ENCODE measurements around the gene PLEKHF1.
"Not testable (repeated sequence)": the region's sequence is repeated elsewhere in the genome, so short reads cannot be mapped to it uniquely, and the experiment has no call there.

The PLEKHF1 gene

GRCh38 chr19:29663861-29664752 lies 1.2 kb upstream of the PLEKHF1 start:
- in situ Hi-C loops (cut with HindIII; ENCODE audit: low sequenced_read_pairs), result no loop called here

GRCh38 chr19:29664753-29665214 lies 477 bp upstream of the PLEKHF1 start:
- in situ Hi-C loops (cut with HindIII; ENCODE audit: low sequenced_read_pairs), result no loop called here

GRCh38 chr19:29665826-29666577 lies 741 bp downstream of the PLEKHF1 start:
- in situ Hi-C loops (cut with HindIII; ENCODE audit: low sequenced_read_pairs), result no loop called here

- in situ Hi-C loops (cut with HindIII; ENCODE audit: low sequenced_read_pairs), result no loop called here
Measured at GRCh38 chr19:29666578-29667386, 1.5 kb downstream of the PLEKHF1 start.

GRCh38 chr19:29667387-29667783 lies 2.1 kb downstream of the PLEKHF1 start:
- in situ Hi-C loops (cut with HindIII; ENCODE audit: low sequenced_read_pairs), result no loop called here

- in situ Hi-C loops (cut with HindIII; ENCODE audit: low sequenced_read_pairs), result no loop called here
Measured at GRCh38 chr19:29667901-29668341, 2.7 kb downstream of the PLEKHF1 start.

GRCh38 chr19:29668746-29669609 lies 3.7 kb downstream of the PLEKHF1 start:
- in situ Hi-C loops (cut with HindIII; ENCODE audit: low sequenced_read_pairs), result no loop called here

GRCh38 chr19:29670255-29670654 lies 5.0 kb downstream of the PLEKHF1 start:
- in situ Hi-C loops (cut with HindIII; ENCODE audit: low sequenced_read_pairs), result no loop called here

GRCh38 chr19:29671026-29671392 lies 5.7 kb downstream of the PLEKHF1 start:
- in situ Hi-C loops (cut with HindIII; ENCODE audit: low sequenced_read_pairs), result not testable (repeated sequence)

GRCh38 chr19:29671393-29672160 lies 6.3 kb downstream of the PLEKHF1 start:
- in situ Hi-C loops (cut with HindIII; ENCODE audit: low sequenced_read_pairs), result no loop called here

GRCh38 chr19:29672319-29672932 lies 7.2 kb downstream of the PLEKHF1 start:
- in situ Hi-C loops (cut with HindIII; ENCODE audit: low sequenced_read_pairs), result no loop called here

- in situ Hi-C loops (cut with HindIII; ENCODE audit: low sequenced_read_pairs), result no loop called here
Measured at GRCh38 chr19:29672933-29673336, 7.7 kb downstream of the PLEKHF1 start.

GRCh38 chr19:29673451-29674371 lies 8.4 kb downstream of the PLEKHF1 start:
- in situ Hi-C loops (cut with HindIII; ENCODE audit: low sequenced_read_pairs), result no loop called here

GRCh38 chr19:29674374-29675119 lies 9.3 kb downstream of the PLEKHF1 start:
- in situ Hi-C loops (cut with HindIII; ENCODE audit: low sequenced_read_pairs), result no loop called here

- in situ Hi-C loops (cut with HindIII; ENCODE audit: low sequenced_read_pairs), result no loop called here
Measured at GRCh38 chr19:29675120-29675649, 9.9 kb downstream of the PLEKHF1 start.

GRCh38 chr19:29675650-29676186 lies 10.5 kb downstream of the PLEKHF1 start:
- in situ Hi-C loops (cut with HindIII; ENCODE audit: low sequenced_read_pairs), result no loop called here

- in situ Hi-C loops (cut with HindIII; ENCODE audit: low sequenced_read_pairs), result no loop called here
Measured at GRCh38 chr19:29676586-29676985, 11.3 kb downstream of the PLEKHF1 start.

Measured in DLD1 (cell line).